CD4-positive, alpha-beta T cell (primary cell): ENCODE results near the gene DEFB123. TPM values are rescaled to one million over a fixed set of nuclear protein-coding genes. Genes with fewer than 3 reads are reported as not detected.

Source experiments
- ATAC-seq: fragments of 200-7000 bp; cut with Tn5 transposase; one replicate; pipeline ENCODE4 v1.10.0; 2022; ENCODE audit warnings: mild to moderate bottlenecking; ENCODE audit not compliant: poor library complexity
- CTCF ChIA-PET: fragments of 350-600 bp; sonication (Branson Sonifier 250); formaldehyde crosslinking; loops from one replicate; lab custom pipeline; 2021; ENCODE audit warnings: antibody characterized with exemption, inconsistent platforms; lab: Charles Lee
- POLR2A ChIA-PET: fragments of 350-600 bp; sonication (Branson Sonifier 250); formaldehyde crosslinking; loops from one replicate; lab custom pipeline; 2021; ENCODE audit warnings: antibody characterized with exemption, inconsistent platforms; lab: Charles Lee
- DNase-seq, 14 experiments: peaks; one replicate each; pipeline ENCODE4 v3.0.0-alpha.2; 2013 to 2020; ENCODE audit warnings: mixed read lengths in 2 of 14
- H3K27ac ChIP-seq, 2 donors: one replicate each; pipeline versions ENCODE4 v1.5.1 to v1.7.0; 2013; ENCODE audit warnings: low read length in 2 of 2, low read depth in 1 of 2, mild to moderate bottlenecking in 1 of 2
- H3K27me3 ChIP-seq, 2 experiments: 1 replicate in 1 of 2; 2 replicates in 1 of 2; pipeline versions ENCODE4 v1.6.1 to v1.7.0; 2013; ENCODE audit warnings: low read length in 2 of 2, control low read depth in 1 of 2, mild to moderate bottlenecking in 1 of 2, moderate library complexity in 1 of 2; ENCODE audit not compliant: insufficient read depth in 2 of 2, control insufficient read depth in 1 of 2
- H3K36me3 ChIP-seq: one replicate; pipeline ENCODE4 v1.6.1; 2013; ENCODE audit warnings: low read length, control low read depth; ENCODE audit not compliant: insufficient read depth
- H3K4me1 ChIP-seq: one replicate; pipeline ENCODE4 v1.6.1; 2013; ENCODE audit warnings: low read length, control low read depth; ENCODE audit not compliant: insufficient read depth
- H3K4me3 ChIP-seq: one replicate; pipeline ENCODE4 v1.5.1; 2013; ENCODE audit warnings: mild to moderate bottlenecking, low read length, moderate library complexity
- H3K9me3 ChIP-seq, 2 experiments: 1 replicate in 1 of 2; 2 replicates in 1 of 2; pipeline versions ENCODE4 v1.6.1 to v1.7.0; 2013; ENCODE audit warnings: low read length in 2 of 2, mild to moderate bottlenecking in 2 of 2, control low read depth in 1 of 2, moderate library complexity in 1 of 2; ENCODE audit not compliant: control insufficient read depth in 1 of 2, insufficient read depth in 1 of 2
- H3K27ac Mint-ChIP-seq: one replicate; pipeline ENCODE4 v1.8.0; 2020; ENCODE audit warnings: mixed read lengths
- H3K27me3 Mint-ChIP-seq: one replicate; pipeline ENCODE4 v1.8.0; 2021; ENCODE audit warnings: mixed read lengths
- H3K36me3 Mint-ChIP-seq: one replicate; pipeline ENCODE4 v1.8.0; 2021; ENCODE audit warnings: low read depth, mixed read lengths
- H3K4me1 Mint-ChIP-seq: one replicate; pipeline ENCODE4 v1.8.0; 2021; ENCODE audit warnings: low read depth, mixed read lengths
- H3K4me3 Mint-ChIP-seq: one replicate; pipeline ENCODE4 v1.8.0; 2020; ENCODE audit warnings: mild to moderate bottlenecking, mixed read lengths
- H3K9me3 Mint-ChIP-seq: one replicate; pipeline ENCODE4 v1.8.0; 2020; ENCODE audit warnings: mixed read lengths
- intact Hi-C, 2 experiments: fragments of 100-400 bp; cut with DNase I in 1 of 2; cut with micrococcal nuclease in 1 of 2; formaldehyde crosslinking; loops; one replicate each; pipeline versions ENCODE4 v1.15.1 to v1.9.0; 2023 to 2025; cut with DNase I, micrococcal nuclease
- total RNA-seq, 174 experiments: library from RNA in 2 of 174; stranded (reverse) in 2 of 174; gene quantifications; one replicate each; pipeline ENCODE4 v1.2.3 and lab custom pipeline; 2021 to 2026
- TF ChIP-seq, protein P1 (sequence below): fragments of 200-600 bp; IDR thresholded peaks from one replicate; pipeline ENCODE4 v1.8.0; 2022; ENCODE audit warnings: antibody characterized with exemption, mild to moderate bottlenecking

DEFB123 gene
- total RNA-seq, 2 experiments from 2014 or later, result not detected

DNA sequence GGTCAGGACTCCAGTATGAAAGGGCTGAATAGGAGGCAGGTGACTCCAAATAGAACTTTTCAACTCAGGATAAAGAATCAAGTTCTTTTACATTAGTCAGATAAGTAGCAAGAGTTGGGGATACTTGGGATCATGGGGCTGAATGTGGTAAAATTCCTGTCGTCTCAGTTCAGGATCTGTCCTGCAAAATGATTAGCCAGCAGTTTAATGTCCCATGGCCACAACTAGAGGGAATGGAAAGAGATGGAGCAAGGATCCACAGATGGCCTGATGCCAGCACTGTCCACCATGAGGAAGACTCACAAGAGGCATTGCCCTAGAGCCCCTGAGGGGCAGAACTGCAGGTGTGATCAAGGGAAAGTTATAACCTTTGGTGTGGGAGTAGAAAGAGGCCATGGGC lies 36.5 kb upstream of the DEFB123 start:
- Histone ChIP-seq H3K27me3 (peaks cover 2 to 3% of the 10 kb centered on the region in 2 experiments), H3K4me1 (no peaks in the 10 kb centered on the region), H3K9me3 (no peaks in the 10 kb centered on the region), H3K36me3 (no peaks in the 10 kb centered on the region), H3K27ac (no peak overlapping the region), H3K4me3 (no peak overlapping the region)
- TF ChIP-seq, protein P1, sequence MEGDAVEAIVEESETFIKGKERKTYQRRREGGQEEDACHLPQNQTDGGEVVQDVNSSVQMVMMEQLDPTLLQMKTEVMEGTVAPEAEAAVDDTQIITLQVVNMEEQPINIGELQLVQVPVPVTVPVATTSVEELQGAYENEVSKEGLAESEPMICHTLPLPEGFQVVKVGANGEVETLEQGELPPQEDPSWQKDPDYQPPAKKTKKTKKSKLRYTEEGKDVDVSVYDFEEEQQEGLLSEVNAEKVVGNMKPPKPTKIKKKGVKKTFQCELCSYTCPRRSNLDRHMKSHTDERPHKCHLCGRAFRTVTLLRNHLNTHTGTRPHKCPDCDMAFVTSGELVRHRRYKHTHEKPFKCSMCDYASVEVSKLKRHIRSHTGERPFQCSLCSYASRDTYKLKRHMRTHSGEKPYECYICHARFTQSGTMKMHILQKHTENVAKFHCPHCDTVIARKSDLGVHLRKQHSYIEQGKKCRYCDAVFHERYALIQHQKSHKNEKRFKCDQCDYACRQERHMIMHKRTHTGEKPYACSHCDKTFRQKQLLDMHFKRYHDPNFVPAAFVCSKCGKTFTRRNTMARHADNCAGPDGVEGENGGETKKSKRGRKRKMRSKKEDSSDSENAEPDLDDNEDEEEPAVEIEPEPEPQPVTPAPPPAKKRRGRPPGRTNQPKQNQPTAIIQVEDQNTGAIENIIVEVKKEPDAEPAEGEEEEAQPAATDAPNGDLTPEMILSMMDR, result no peak
- DNase-seq, result no peak
- no peaks in the 10 kb centered on the region for H3K9me3 Mint-ChIP-seq
- no peak for ATAC-seq
- no peak overlapping the region for H3K4me3 Mint-ChIP-seq
- H3K36me3 Mint-ChIP-seq, result no peaks in the 10 kb centered on the region
- H3K27ac Mint-ChIP-seq, result no peak overlapping the region
- CTCF ChIA-PET, result no interaction called here
- POLR2A ChIA-PET, result no interaction called here
- intact Hi-C loops, result no loop called here
- H3K27me3 Mint-ChIP-seq, result peaks cover 24% of the 10 kb centered on the region
- H3K4me1 Mint-ChIP-seq, result no peaks in the 10 kb centered on the region

DNA sequence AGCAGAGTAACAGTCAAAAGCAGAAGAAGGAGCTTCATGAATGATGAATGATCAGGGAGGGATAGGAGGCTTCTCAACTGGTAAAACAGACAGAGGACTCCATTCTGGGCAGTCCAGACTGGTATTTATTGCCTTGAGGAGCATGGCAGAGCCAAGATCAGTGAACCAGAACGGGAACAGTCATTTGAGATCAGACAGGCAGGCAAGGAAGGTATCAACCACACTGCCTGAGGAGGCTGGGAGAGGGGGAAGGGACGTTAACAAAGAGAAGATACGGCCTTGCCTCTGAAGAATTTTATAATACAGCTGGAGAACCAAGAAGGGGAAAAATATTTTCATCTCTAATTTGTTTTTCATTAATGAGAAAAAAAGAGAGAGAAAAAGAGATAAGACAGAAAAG lies 34.3 kb upstream of the DEFB123 start, which contains the start of gene DEFB121:
Gene DEFB121 (minus strand): TSS at position 101 of the 400 bp plus-strand sequence. CDS start 63 bp downstream, at position 38.
- POLR2A ChIA-PET, result no interaction called here
- no peaks in the 10 kb centered on the region for H3K36me3 ChIP-seq
- intact Hi-C loops, result no loop called here
- Mint-ChIP-seq H3K4me3 (no peak within 1 kb of the TSS), H3K27ac (no peak within 1 kb of the TSS), H3K9me3 (no peaks in the 10 kb centered on the region), H3K36me3 (no peaks in the 10 kb centered on the region), H3K4me1 (no peaks in the 10 kb centered on the region), H3K27me3 (peaks cover 16% of the 10 kb centered on the region)
- DNase-seq (no peak), ATAC-seq (no peak)
- H3K4me1 ChIP-seq, result no peaks in the 10 kb centered on the region
- TF ChIP-seq, protein P1, result no peak
- CTCF ChIA-PET, result no interaction called here
- no peaks in the 10 kb centered on the region for H3K9me3 ChIP-seq
- H3K27ac ChIP-seq, result no peak within 1 kb of the TSS
- peaks cover 0 to 2% of the 10 kb centered on the region in 2 experiments for H3K27me3 ChIP-seq
- no peak within 1 kb of the TSS for H3K4me3 ChIP-seq

DNA sequence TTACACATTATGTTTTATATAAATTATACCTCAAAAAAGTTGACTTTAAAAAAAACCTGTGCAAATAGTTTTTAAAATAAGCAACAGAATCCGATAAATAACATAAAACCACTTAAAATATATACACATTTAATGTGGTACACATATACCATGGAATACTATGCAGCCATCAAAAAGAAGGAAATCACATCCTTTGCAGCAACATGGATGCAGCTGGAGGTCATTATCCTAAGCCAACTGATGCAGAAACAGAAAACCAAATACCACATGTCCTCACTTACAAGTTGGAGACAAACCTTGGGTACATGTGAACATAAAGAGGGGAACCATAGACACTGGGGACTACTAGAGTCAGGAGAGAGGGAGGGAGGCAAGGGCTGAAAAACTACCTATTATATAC lies 30.4 kb upstream of the DEFB123 start:
- TF ChIP-seq, protein P1, result no peak
- Histone ChIP-seq H3K4me1 (no peaks in the 10 kb centered on the region), H3K27ac (no peak overlapping the region), H3K9me3 (no peaks in the 10 kb centered on the region), H3K4me3 (no peak overlapping the region), H3K36me3 (no peaks in the 10 kb centered on the region), H3K27me3 (peaks cover 0 to 2% of the 10 kb centered on the region in 2 experiments)
- ChIA-PET POLR2A (no interaction called here), CTCF (no interaction called here)
- Mint-ChIP-seq H3K4me3 (no peak overlapping the region), H3K27ac (no peak overlapping the region), H3K36me3 (no peaks in the 10 kb centered on the region), H3K4me1 (no peaks in the 10 kb centered on the region), H3K27me3 (peaks cover 25% of the 10 kb centered on the region), H3K9me3 (no peaks in the 10 kb centered on the region)
- no peak for DNase-seq
- ATAC-seq, result no peak
- intact Hi-C loops, result no loop called here
